ENCODE data around the gene PTPRC.

PTPRC gene

DNA sequence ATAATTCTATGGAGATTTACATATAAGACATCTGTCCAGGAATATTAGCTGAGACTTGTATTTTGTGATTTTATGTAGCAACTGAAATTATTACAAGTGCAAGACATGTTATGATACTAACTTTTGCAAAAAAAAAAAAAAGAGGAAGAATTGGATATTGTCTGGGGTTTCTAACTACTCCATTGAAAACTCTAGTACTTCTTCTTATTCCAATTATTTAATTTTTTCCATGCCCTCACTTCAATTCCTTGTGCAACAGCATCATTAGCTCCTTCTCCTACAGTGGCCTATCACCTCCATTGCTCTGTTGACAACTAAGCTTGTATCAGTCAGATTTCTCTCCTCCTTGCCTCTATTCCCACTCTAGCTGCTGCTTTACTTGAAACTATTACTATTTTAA is 126.6 kb downstream of the PTPRC start:
- DNase-seq = no peak

DNA sequence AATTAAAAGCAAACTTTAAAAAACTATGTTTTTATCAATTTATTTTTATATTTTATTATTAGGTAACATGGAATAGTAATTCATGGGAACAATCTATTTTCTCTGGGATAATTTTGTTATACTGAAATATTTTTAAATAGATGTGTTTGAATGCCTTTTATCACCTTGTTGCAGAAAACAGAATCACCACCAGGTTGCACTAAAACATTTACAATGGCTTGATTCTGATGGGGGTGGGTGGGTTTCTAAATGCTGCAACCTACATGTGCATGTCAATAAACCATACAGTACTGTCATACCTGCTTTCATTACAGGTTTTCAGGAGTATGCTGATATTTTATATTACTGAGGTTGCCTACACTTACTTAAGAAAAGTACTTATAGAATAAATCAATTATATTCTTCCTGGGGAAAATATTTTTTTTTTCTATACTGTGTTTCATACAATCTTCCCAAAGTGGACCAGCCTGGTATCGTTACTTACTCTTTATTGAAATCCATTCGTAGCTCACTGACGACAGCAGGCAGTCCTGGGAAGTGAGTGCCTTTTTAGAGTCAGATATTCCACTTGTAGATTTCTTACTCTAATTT is 132.8 kb downstream of the PTPRC start:
- DNase-seq = no peak

DNA sequence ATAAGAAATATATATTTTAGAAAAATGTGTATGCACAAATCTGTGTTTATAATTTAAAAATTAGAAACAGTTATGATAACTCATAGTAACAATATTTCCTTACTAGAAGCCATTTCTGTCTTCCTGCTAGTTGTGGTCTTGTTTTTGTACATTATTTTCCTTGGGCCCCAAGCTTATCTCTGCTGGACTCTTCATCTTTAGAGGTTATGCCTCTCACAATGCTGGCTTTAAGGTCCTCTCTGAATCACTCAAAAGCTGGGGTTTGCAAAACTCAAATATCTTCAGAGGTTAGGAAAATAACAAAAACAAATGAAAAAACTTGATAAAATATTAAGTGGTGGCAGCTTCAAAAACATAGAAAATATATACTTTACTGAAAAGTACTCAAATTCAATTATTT is 133.8 kb downstream of the PTPRC start:
- no peak for DNase-seq

DNA sequence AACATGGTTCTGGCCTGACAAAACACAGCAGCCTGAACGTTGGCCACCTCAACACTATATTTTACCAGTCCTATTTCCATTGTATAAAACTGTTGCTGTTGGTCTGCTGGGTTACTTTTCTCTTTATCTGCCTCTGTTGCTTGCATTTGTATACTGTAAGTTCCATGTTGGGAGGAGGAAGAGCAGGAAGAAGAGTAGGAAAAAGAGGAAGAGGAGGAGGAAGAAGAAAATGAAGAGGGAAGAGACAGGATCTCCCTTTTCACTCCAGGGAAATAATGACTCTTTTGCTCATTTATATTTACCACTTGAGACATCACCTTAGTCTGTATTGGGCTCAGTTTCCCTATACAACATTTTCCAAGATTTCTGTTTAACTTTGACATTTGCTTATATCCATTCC is 134.2 kb downstream of the PTPRC start:
- no peak for DNase-seq

DNA sequence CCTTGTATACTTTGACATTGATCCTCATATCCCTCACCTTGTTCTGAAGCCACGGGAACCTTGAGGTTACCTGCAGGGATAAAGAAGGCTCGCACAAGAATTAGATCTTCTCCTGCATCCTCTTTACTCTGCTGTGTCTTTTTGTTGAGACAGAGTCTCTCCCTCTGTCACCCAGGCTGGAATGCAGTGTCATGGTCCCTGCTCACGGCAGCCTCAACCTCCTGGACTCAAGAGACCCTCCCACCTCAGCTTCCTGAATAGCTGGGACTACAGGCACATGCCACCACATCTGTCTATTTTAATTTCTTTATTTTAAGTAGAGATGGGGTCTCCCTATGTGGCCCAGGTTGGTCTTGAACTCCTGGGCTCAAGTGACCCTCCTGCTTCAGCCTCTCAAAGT is 134.7 kb downstream of the PTPRC start:
- no peak for DNase-seq

DNA sequence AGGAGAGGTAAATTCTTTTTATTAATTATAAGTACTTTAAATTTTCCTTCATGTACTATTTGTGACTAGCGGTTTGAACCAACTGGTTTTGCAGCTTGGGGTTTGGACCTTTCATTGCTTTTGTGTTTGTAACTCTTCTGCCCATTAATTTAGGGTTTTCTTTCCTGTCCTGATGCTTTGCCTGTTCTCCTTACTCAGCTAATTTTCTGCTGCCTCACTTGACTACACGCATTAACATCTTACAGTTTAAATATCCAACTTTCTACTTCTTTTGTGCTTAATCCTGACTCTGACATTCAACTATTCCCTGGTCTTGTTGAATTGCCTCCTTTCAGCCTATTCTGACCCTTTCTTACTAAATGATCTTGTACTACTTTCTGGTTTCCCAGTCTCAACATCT is 135.6 kb downstream of the PTPRC start:
- DNase-seq = no peak

DNA sequence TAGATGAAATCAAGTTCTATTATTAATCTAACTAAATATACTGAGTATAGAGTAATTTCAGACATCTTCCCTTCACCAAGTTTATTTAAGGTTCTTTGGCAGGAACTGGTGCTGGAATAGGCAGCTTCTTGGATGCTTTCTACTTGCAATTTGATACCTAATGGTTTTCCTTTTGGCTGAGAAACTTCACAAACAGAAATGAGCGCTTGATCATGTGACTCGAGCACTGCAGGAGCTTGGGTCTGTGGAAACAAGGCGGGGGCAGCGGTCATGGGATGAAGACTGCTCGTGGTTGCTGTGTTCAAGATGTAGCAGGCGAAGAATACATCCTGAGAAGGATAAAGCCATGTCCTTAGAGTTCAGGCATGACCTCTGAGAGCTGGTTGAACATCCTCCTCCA is 136.8 kb downstream of the PTPRC start:
- no peak for DNase-seq

GRCh38 chr1:198776602-198777029 is 137.8 kb downstream of the PTPRC start:
- DNase-seq = no peak

DNA sequence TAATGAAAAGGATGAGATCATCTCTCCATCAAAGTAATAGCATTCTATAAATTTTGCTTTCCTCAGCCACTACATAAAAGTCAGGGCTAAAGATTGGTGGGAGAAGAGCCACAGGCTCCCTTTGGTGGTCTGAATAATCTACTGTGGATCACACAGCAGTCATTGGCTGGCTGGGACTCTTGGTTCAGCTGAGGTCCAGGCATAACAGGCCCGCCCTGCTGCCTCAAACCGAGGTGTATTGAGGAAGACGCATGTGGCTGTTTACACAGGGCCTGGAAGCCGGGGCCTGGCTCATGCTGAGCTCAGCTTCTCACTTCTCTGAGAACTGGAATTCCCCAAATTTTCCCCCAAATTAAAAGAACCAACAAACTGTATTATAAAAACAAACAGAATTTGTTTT is 139.2 kb downstream of the PTPRC start:
- DNase-seq = no peak

DNA sequence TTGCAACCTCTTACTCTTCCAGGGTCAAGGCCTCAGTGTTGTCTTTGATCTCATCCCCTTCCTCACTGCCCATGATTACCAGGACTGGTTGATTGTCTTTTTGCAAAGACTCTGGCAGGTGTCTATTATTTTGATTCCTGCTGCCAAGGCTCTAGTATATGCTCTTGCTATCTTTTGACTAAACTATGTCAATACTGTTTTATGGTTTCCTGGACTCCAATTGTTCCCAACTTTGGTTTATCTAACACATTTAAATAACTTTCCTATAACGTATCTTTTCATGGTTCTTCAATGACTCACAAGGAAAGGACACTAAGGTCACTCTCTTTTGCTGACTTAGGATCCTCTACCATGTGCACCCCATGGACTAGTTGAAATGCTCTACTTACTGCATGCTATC is 141.5 kb downstream of the PTPRC start:
- DNase-seq = no peak

- DNase-seq = no peak
Observed at GRCh38 chr1:198788561-198789064, 149.8 kb downstream of the PTPRC start.

DNA sequence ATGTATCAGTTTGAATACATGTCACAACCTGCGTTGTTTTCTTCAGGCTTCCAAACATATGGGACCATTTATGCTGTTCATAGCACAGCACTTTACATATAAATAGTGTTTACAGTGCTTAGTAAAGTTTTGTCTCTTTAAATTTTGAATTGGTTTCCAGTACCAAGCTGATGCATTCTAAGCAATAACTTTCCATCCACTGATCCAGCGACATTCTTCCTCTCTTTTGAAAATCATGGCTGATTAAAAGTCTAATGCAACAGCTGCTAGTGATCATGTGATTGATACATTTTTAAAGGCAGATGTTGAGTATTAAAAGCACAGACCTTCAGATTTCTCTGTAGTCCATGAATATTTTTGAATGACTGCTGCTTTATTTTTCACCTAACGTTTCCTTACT is 154.9 kb downstream of the PTPRC start:
- no peak for DNase-seq

DNA sequence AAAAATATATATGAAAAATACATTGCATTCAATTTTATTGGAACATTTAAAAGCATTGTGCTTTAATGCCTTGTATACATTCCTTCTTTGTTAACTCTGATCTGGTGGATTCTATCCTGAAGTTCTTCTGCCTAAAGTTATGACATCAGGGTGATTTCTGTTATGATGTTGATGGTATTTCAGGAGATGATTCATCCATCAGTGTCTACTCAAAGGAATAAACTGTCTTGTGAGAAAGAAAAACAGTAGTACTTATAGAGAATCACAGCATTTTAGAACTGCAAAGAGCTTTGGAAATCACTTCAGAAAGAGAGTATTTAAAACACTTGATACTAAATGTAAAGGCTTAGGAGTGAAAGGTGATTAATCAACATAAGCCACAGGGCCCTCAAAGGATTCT is 155.7 kb downstream of the PTPRC start:
- DNase-seq = no peak

- DNase-seq = no peak
Observed at GRCh38 chr1:198797656-198798055, 158.8 kb downstream of the PTPRC start.

DNA sequence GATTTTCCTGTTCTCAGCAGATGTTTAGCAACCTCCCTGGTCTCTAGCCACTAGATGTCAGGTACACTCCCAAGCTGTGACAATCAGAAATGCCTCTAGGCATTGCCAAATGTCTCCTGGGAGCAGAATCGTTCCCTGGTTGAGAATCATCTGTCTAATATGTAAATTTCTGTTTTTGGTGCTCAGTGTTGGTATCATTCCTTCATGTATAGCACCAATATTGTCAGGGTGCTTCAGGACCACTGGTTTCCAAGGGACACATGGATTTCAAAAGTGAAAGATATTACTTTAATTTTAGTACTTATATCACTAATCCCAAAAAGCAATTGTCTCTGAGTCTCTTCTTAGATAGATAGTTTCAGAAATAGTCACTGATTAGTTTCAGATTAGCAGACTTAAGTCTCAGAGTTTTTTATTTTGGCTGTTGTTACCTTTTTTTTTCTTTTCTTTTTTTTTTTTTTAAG is 160.1 kb downstream of the PTPRC start:
- no peak for DNase-seq

DNA sequence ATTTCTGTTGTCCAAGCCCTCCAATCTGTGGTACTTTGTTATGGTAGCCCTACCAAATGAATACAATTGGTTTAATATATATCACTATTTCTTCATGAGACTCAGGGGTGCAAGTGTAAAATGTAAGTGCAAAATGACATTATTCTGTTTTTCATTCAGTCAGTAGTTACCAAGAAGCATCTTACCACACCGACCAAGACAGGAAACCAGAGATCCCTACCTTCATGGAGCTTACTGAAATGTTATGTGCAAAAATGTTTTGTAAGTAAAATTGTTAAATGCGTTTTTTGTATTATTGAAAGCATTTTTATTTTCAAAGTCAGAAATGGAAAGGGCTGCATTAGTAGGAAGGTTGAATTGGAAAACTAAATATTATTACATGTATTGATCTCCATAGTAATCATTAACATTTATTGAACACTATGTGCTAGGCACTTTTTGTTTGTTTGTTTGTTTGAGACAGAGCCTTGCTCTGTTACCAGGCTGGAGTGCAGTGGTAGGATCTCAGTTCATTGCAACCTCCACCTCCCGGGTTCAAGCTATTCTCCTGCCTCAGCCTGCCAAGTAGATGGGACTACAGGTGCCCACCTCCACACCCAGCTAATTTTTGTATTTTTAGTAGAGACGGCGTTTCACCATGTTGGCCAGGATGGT is 166.8 kb downstream of the PTPRC start:
- DNase-seq = no peak

DNA sequence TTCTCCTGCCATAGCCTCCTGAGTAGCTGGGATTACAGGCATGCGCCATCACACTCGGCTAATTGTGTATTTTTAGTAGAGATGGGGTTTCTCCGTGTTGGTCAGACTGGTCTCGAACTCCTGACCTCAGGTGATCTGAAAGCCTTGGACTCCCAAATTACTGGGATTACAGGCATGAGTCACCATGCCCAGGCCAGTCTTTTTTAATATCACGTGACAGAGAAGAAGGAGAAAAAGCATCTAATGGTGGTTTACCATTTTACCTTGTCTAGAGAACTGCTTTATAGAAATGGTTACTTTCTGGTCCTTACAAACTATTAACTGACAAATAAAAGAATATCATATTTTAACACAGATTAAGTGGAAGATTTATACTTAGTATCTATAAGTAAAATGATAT is 168.0 kb downstream of the PTPRC start:
- no peak for DNase-seq

Data from NCI-H1694 (cell line).